SKM-1 (cell line): ENCODE results near the gene ACOT7.

Experiments
- DNase-seq: peaks from one replicate; lab custom pipeline; 2025; ENCODE audit not compliant: unreplicated experiment; lab: John Stamatoyannopoulos, UW

Gene ACOT7

GRCh38 chr1:6424619-6425593 is 31.3 kb upstream of the ACOT7 start, which contains the start of gene ESPN:
Gene ESPN, plus strand, starts transcription at chr1:6424776. Its CDS starts 180 bp downstream, at chr1:6424956.
- DNase-seq, result no peak

- no peak for DNase-seq
These were observed 30.5 kb upstream of the ACOT7 start for GRCh38 chr1:6424000-6424565.

GRCh38 chr1:6423321-6423999 is 29.9 kb upstream of the ACOT7 start:
- DNase-seq, result peak; percentile 4

- no peak for DNase-seq
These were observed 27.7 kb upstream of the ACOT7 start for GRCh38 chr1:6421266-6421665.

- DNase-seq, result no peak
These were observed 27.0 kb upstream of the ACOT7 start for GRCh38 chr1:6420454-6421042.

- DNase-seq, result no peak
These were observed 26.4 kb upstream of the ACOT7 start, which contains the start of gene HES2 for GRCh38 chr1:6419804-6420453. Gene HES2, minus strand, starts transcription at chr1:6419919. Its CDS starts 99 bp downstream, at chr1:6419820.

- no peak for DNase-seq
These were observed 25.8 kb upstream of the ACOT7 start for GRCh38 chr1:6419397-6419803.

- DNase-seq, result no peak
These were observed 25.3 kb upstream of the ACOT7 start for GRCh38 chr1:6418668-6419396.

GRCh38 chr1:6417961-6418667 is 24.5 kb upstream of the ACOT7 start:
- DNase-seq, result no peak

GRCh38 chr1:6416906-6417305 is 23.3 kb upstream of the ACOT7 start:
- no peak for DNase-seq

- DNase-seq, result no peak
These were observed 22.7 kb upstream of the ACOT7 start for GRCh38 chr1:6416295-6416656.

- DNase-seq, result no peak
These were observed 21.5 kb upstream of the ACOT7 start for GRCh38 chr1:6414881-6415626.

GRCh38 chr1:6414443-6414844 is 20.9 kb upstream of the ACOT7 start:
- no peak for DNase-seq

- DNase-seq, result no peak
These were observed 19.3 kb upstream of the ACOT7 start for GRCh38 chr1:6412896-6413295.

- no peak for DNase-seq
These were observed 16.8 kb upstream of the ACOT7 start for GRCh38 chr1:6410248-6410893.

GRCh38 chr1:6409733-6410132 is 16.2 kb upstream of the ACOT7 start:
- DNase-seq, result no peak

- no peak for DNase-seq
These were observed 15.5 kb upstream of the ACOT7 start for GRCh38 chr1:6409053-6409452.

- no peak for DNase-seq
These were observed 14.5 kb upstream of the ACOT7 start for GRCh38 chr1:6408023-6408422.
